CD4-positive, alpha-beta memory T cell (primary cell): ENCODE results near the gene HDAC4. TPM values are rescaled to one million over a fixed set of nuclear protein-coding genes. Genes with fewer than 3 reads are reported as not detected.

ENCODE experiments used
- CTCF ChIA-PET: fragments of 350-600 bp; sonication (Branson Sonifier 250); formaldehyde crosslinking; loops from one replicate; lab custom pipeline; 2021; ENCODE audit warnings: inconsistent platforms; ENCODE audit not compliant: partially characterized antibody; lab: Charles Lee
- POLR2A ChIA-PET: fragments of 350-600 bp; sonication (Branson Sonifier 250); formaldehyde crosslinking; loops from one replicate; lab custom pipeline; 2021; ENCODE audit not compliant: partially characterized antibody; lab: Charles Lee
- DNase-seq, 5 donors: peaks; one replicate each; pipeline versions ENCODE4 v3.0.0 to v3.0.0-alpha.2; 2020 to 2022; ENCODE audit warnings: mixed read lengths in 1 of 5
- H3K27ac ChIP-seq: one replicate; pipeline ENCODE4 v1.7.0; 2013; ENCODE audit warnings: low read depth, low read length
- H3K27me3 ChIP-seq: 2 replicates; pipeline ENCODE4 v1.7.0; 2013; ENCODE audit warnings: mild to moderate bottlenecking, low read length, moderate library complexity; ENCODE audit not compliant: insufficient read depth
- H3K36me3 ChIP-seq: 2 replicates; pipeline ENCODE4 v1.7.0; 2013; ENCODE audit warnings: mild to moderate bottlenecking, low read length, moderate library complexity; ENCODE audit not compliant: insufficient read depth
- H3K4me1 ChIP-seq: 2 replicates; pipeline ENCODE4 v1.7.0; 2013; ENCODE audit warnings: mild to moderate bottlenecking, low read length, moderate library complexity; ENCODE audit not compliant: insufficient read depth
- H3K4me3 ChIP-seq, 2 donors: one replicate each; pipeline ENCODE4 v1.7.0; 2013; ENCODE audit warnings: low read length in 2 of 2, mild to moderate bottlenecking in 1 of 2
- H3K9me3 ChIP-seq, 2 donors: one replicate each; pipeline ENCODE4 v1.7.0; 2013; ENCODE audit warnings: low read length in 2 of 2, control low read depth in 1 of 2; ENCODE audit not compliant: control insufficient read depth in 1 of 2
- H3K27ac Mint-ChIP-seq, 7 donors: one replicate each; pipeline ENCODE4 v1.8.0; 2020 to 2021; ENCODE audit warnings: mixed read lengths in 7 of 7, mild to moderate bottlenecking in 6 of 7, inconsistent platforms in 3 of 7, moderate library complexity in 3 of 7
- H3K27me3 Mint-ChIP-seq, 2 donors: one replicate each; pipeline ENCODE4 v1.8.0; 2020 to 2021; ENCODE audit warnings: mixed read lengths in 2 of 2
- H3K36me3 Mint-ChIP-seq, 2 donors: one replicate each; pipeline ENCODE4 v1.8.0; 2020 to 2021; ENCODE audit warnings: mixed read lengths in 2 of 2, inconsistent platforms in 1 of 2, mild to moderate bottlenecking in 1 of 2
- H3K4me1 Mint-ChIP-seq, 4 donors: one replicate each; pipeline ENCODE4 v1.8.0; 2020 to 2021; ENCODE audit warnings: mixed read lengths in 4 of 4, mild to moderate bottlenecking in 1 of 4
- H3K4me3 Mint-ChIP-seq, 8 donors: one replicate each; pipeline ENCODE4 v1.8.0; 2020 to 2021; ENCODE audit warnings: mixed read lengths in 8 of 8, mild to moderate bottlenecking in 7 of 8, moderate library complexity in 6 of 8, inconsistent platforms in 3 of 8
- H3K9me3 Mint-ChIP-seq, 8 donors: one replicate each; pipeline ENCODE4 v1.8.0; 2020 to 2021; ENCODE audit warnings: mixed read lengths in 8 of 8, mild to moderate bottlenecking in 5 of 8, inconsistent platforms in 3 of 8, moderate library complexity in 1 of 8
- intact Hi-C: fragments of 100-400 bp; cut with micrococcal nuclease; formaldehyde crosslinking; loops from one replicate; pipeline ENCODE4 v1.15.1; 2023
- polyA plus RNA-seq, 2 donors: library from polyadenylated mRNA; unstranded; fragments of 300-500 nt; fragmentation: Illumina TruSeq; gene quantifications; one replicate each; pipeline ENCODE4 v1.2.3, GENCODE V29; 2021
- total RNA-seq, 2 experiments: library from RNA; stranded (reverse); gene quantifications; one replicate each; pipeline ENCODE4 v1.2.3, GENCODE V29; 2021

The HDAC4 gene
- total and polyA plus RNA-seq, 4 experiments from 2014 or later, result 1.4 to 59.7 (median 30.4) TPM

DNA sequence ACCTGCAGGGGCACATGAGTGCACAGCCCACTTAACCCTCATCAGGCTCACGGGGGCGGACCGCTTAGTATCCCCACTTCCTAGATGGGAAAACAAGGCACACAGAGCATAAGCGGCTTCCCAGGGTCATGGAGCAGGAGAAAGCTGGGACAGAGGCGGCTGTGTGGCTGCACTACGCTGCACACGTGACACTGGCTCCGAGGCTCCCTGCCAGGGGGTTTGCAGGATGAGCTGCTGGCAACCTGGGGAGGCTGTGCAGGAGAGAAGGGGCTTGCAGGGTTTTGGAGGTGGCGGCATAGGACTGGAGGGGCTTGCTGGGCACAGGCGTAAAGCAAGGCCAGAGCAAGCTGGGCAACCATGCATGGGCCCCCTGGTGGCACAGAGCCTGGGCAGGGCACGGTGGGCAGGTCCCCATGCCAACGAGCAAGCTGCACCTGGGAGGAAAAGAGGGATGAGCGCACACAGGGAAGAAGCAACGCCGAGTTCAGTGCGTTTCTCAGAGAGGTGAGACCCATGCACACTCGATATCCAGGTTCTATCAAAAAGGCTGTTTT is 268.6 kb downstream of the HDAC4 start:
- intact Hi-C loops, result no loop called here
- Mint-ChIP-seq H3K4me3 (no peak overlapping the region), H3K36me3 (peaks cover 57 to 90% of the 10 kb centered on the region in 2 donors), H3K27ac (no peak overlapping the region), H3K4me1 (no peaks in the 10 kb centered on the region), H3K9me3 (peaks cover 0 to 2% (median 0%) of the 10 kb centered on the region in 8 donors), H3K27me3 (no peaks in the 10 kb centered on the region)
- Histone ChIP-seq H3K27me3 (no peaks in the 10 kb centered on the region), H3K27ac (no peak overlapping the region), H3K4me3 (no peak overlapping the region), H3K9me3 (no peaks in the 10 kb centered on the region), H3K4me1 (no peaks in the 10 kb centered on the region), H3K36me3 (peaks cover 64% of the 10 kb centered on the region)
- ChIA-PET CTCF (no interaction called here), POLR2A (no interaction called here)
- DNase-seq, result no peak

DNA sequence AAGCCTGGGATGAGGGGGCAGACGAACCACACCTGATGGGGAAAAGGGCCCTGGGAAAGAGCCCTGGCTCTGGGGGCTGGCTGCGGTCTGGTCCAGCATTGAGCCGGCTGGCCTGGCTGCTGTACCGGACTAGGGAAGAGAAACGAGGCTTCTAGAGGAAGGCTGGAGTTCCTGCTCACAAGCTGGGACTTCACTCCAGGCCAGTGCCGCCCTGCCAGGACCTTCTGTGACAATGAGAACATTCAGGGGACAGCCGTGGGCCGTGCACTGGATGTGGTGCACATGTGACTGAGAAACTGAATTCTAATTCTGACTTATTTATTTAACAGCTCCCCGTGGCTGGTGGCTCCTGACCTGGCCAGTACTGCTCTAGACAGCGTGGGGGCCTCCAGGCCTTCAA is 269.3 kb downstream of the HDAC4 start:
- no peaks in the 10 kb centered on the region for H3K9me3 ChIP-seq
- CTCF ChIA-PET, result no interaction called here
- Mint-ChIP-seq H3K9me3 (peaks cover 0 to 2% (median 0%) of the 10 kb centered on the region in 8 donors), H3K27ac (peak overlapping the region in 3 of 7 donors; percentile 15 to 35 (median 18)), H3K4me3 (no peak overlapping the region), H3K27me3 (no peaks in the 10 kb centered on the region), H3K4me1 (no peaks in the 10 kb centered on the region), H3K36me3 (peaks cover 56 to 87% of the 10 kb centered on the region in 2 donors)
- POLR2A ChIA-PET, result no interaction called here
- H3K27ac ChIP-seq, result no peak overlapping the region
- intact Hi-C loops, result no loop called here
- no peak for DNase-seq
- no peak overlapping the region for H3K4me3 ChIP-seq
- H3K27me3 ChIP-seq, result no peaks in the 10 kb centered on the region
- peaks cover 67% of the 10 kb centered on the region for H3K36me3 ChIP-seq
- no peaks in the 10 kb centered on the region for H3K4me1 ChIP-seq

GRCh38 chr2:239130786-239131325 is 270.0 kb downstream of the HDAC4 start:
- H3K9me3 ChIP-seq, result no peaks in the 10 kb centered on the region
- Mint-ChIP-seq H3K4me3 (no peak overlapping the region), H3K4me1 (no peaks in the 10 kb centered on the region), H3K27ac (peak overlapping the region in 3 of 7 donors; percentile 17 to 64 (median 49)), H3K9me3 (peaks cover 0 to 2% (median 0%) of the 10 kb centered on the region in 8 donors), H3K27me3 (no peaks in the 10 kb centered on the region), H3K36me3 (peaks cover 53 to 84% of the 10 kb centered on the region in 2 donors)
- intact Hi-C loops, result no loop called here
- H3K36me3 ChIP-seq, result peaks cover 69% of the 10 kb centered on the region
- H3K4me1 ChIP-seq, result no peaks in the 10 kb centered on the region
- no peak overlapping the region for H3K4me3 ChIP-seq
- no peak overlapping the region for H3K27ac ChIP-seq
- ChIA-PET POLR2A (interaction anchor here (1.1 kb wide), 1 partner anchor 12 kb away, joined by 5 read pairs; no protein-coding TSS in a partner anchor), CTCF (no interaction called here)
- H3K27me3 ChIP-seq, result no peaks in the 10 kb centered on the region
- DNase-seq, result no peak

GRCh38 chr2:239130041-239130440 is 270.8 kb downstream of the HDAC4 start:
- CTCF ChIA-PET, result no interaction called here
- peaks cover 77% of the 10 kb centered on the region for H3K36me3 ChIP-seq
- no peak for DNase-seq

GRCh38 chr2:239129147-239129920 is 271.5 kb downstream of the HDAC4 start:
- Histone ChIP-seq H3K27ac (no peak overlapping the region), H3K9me3 (no peaks in the 10 kb centered on the region), H3K4me1 (no peaks in the 10 kb centered on the region), H3K4me3 (no peak overlapping the region), H3K27me3 (no peaks in the 10 kb centered on the region), H3K36me3 (peaks cover 82% of the 10 kb centered on the region)
- H3K4me3 Mint-ChIP-seq, result no peak overlapping the region
- peaks cover 50 to 82% of the 10 kb centered on the region in 2 donors for H3K36me3 Mint-ChIP-seq
- POLR2A ChIA-PET, result no interaction called here
- CTCF ChIA-PET, result no interaction called here
- no peaks in the 10 kb centered on the region for H3K4me1 Mint-ChIP-seq
- H3K27me3 Mint-ChIP-seq, result no peaks in the 10 kb centered on the region
- peak overlapping the region in 1 of 7 donors; percentile 62 for H3K27ac Mint-ChIP-seq
- intact Hi-C loops, result no loop called here
- H3K9me3 Mint-ChIP-seq, result peaks cover 0 to 2% (median 0%) of the 10 kb centered on the region in 8 donors
- DNase-seq, result no peak

More at GRCh38 chr2:239130041-239130440, 270.8 kb downstream of the HDAC4 start:
- peaks cover 0 to 2% (median 0%) of the 10 kb centered on the region in 8 donors for H3K9me3 Mint-ChIP-seq
- no peaks in the 10 kb centered on the region for H3K27me3 Mint-ChIP-seq
- Histone ChIP-seq H3K27ac (no peak overlapping the region), H3K4me1 (no peaks in the 10 kb centered on the region), H3K27me3 (no peaks in the 10 kb centered on the region), H3K9me3 (no peaks in the 10 kb centered on the region), H3K4me3 (no peak overlapping the region)
- no peaks in the 10 kb centered on the region for H3K4me1 Mint-ChIP-seq
- H3K36me3 Mint-ChIP-seq, result peaks cover 53 to 84% of the 10 kb centered on the region in 2 donors
- H3K27ac Mint-ChIP-seq, result peak overlapping the region in 1 of 7 donors; percentile 18
- POLR2A ChIA-PET, result interaction anchor here (1.1 kb wide), 1 partner anchor 11 kb away, joined by 5 read pairs; no protein-coding TSS in a partner anchor
- no peak overlapping the region for H3K4me3 Mint-ChIP-seq
- intact Hi-C loops, result no loop called here

GRCh38 chr2:239128706-239129105 is 272.1 kb downstream of the HDAC4 start:
- DNase-seq, result no peak
- H3K9me3 ChIP-seq, result no peaks in the 10 kb centered on the region
- ChIA-PET POLR2A (no interaction called here), CTCF (no interaction called here)
- no peaks in the 10 kb centered on the region for H3K27me3 Mint-ChIP-seq
- no peak overlapping the region for H3K4me3 ChIP-seq
- H3K9me3 Mint-ChIP-seq, result peaks cover 0 to 2% (median 0%) of the 10 kb centered on the region in 8 donors
- no peaks in the 10 kb centered on the region for H3K4me1 ChIP-seq
- intact Hi-C loops, result no loop called here
- no peak overlapping the region for H3K4me3 Mint-ChIP-seq
- peaks cover 53 to 80% of the 10 kb centered on the region in 2 donors for H3K36me3 Mint-ChIP-seq
- H3K36me3 ChIP-seq, result peaks cover 82% of the 10 kb centered on the region
- no peaks in the 10 kb centered on the region for H3K4me1 Mint-ChIP-seq
- no peak overlapping the region for H3K27ac ChIP-seq
- H3K27me3 ChIP-seq, result no peaks in the 10 kb centered on the region
- peak overlapping the region in 1 of 7 donors; percentile 62 for H3K27ac Mint-ChIP-seq

- intact Hi-C loops, result no loop called here
- Mint-ChIP-seq H3K36me3 (peaks cover 47 to 70% of the 10 kb centered on the region in 2 donors), H3K27me3 (no peaks in the 10 kb centered on the region), H3K9me3 (peaks cover 0 to 2% (median 0%) of the 10 kb centered on the region in 8 donors), H3K27ac (peak overlapping the region in 1 of 7 donors; percentile 22), H3K4me3 (no peak overlapping the region), H3K4me1 (no peaks in the 10 kb centered on the region)
- no peak overlapping the region for H3K4me3 ChIP-seq
- H3K27ac ChIP-seq, result no peak overlapping the region
- no peak for DNase-seq
- ChIA-PET CTCF (no interaction called here), POLR2A (no interaction called here)
- no peaks in the 10 kb centered on the region for H3K27me3 ChIP-seq
- H3K4me1 ChIP-seq, result no peaks in the 10 kb centered on the region
- H3K9me3 ChIP-seq, result no peaks in the 10 kb centered on the region
- H3K36me3 ChIP-seq, result peaks cover 70% of the 10 kb centered on the region
These were observed 273.3 kb downstream of the HDAC4 start for GRCh38 chr2:239127513-239127912.
